GM12878 (cell line): ENCODE data around the gene RAP2C. TPM values are rescaled to one million over a fixed set of nuclear protein-coding genes. Genes with fewer than 3 reads are reported as not detected.

Experiments
- ATAC-seq: fragments of 200-7000 bp; cut with Tn5 transposase; 3 replicates; pipeline ENCODE4 v1.9.1; 2020; ENCODE audit warnings: mild to moderate bottlenecking, moderate library complexity
- BruUV-seq: library from RNA; stranded (reverse); fragments of 400-500 nt; replicated peaks from 2 replicates; lab custom pipeline; 2021; lab: Mats Ljungman, UMichigan
- CTCF ChIA-PET: fragments of 300-600 bp; sonication (Branson Sonifier 250); formaldehyde crosslinking; extraction: SDS; loops from one replicate; lab custom pipeline; 2021; ENCODE audit warnings: inconsistent platforms; lab: Yijun Ruan, JAX
- POLR2A ChIA-PET: fragments of 350-600 bp; formaldehyde crosslinking; extraction: SDS; loops from one replicate; lab custom pipeline; 2021; ENCODE audit warnings: inconsistent platforms; lab: Charles Lee
- RAD21 ChIA-PET: fragments of 300-600 bp; sonication (Branson Sonifier 250); formaldehyde crosslinking; loops from one replicate; lab custom pipeline; 2023; ENCODE audit warnings: antibody characterized with exemption; ENCODE audit not compliant: unreplicated experiment; lab: Charles Lee
- SMC1A ChIA-PET: fragments of 300-600 bp; sonication (Branson Sonifier 250); formaldehyde crosslinking; loops from one replicate; lab custom pipeline; 2023; ENCODE audit not compliant: unreplicated experiment, uncharacterized antibody; lab: Charles Lee
- DNase-seq: peaks from one replicate; pipeline ENCODE4 v3.0.0-alpha.2; 2011; ENCODE audit warnings: low read depth, low spot score
- FAIRE-seq: peaks from 3 replicates; lab custom pipeline; 2011; peaks lifted over from hg19 to GRCh38; lab: Jason Lieb, UNC
- H2AFZ ChIP-seq: 2 replicates; pipeline ENCODE4 v1.6.0; 2011; ENCODE audit warnings: low read depth, low read length, control low read depth; ENCODE audit not compliant: control insufficient read depth
- H3K27ac ChIP-seq: 2 replicates; pipeline ENCODE4 v1.5.1; 2011; ENCODE audit warnings: control low read depth; ENCODE audit not compliant: control insufficient read depth, insufficient read depth
- H3K27me3 ChIP-seq, 2 experiments: replicated peaks in 1 of 2; 2 replicates each; pipeline versions ENCODE4 v1.6.0 to v1.6.1; 2011; ENCODE audit warnings: low read length in 1 of 2; ENCODE audit not compliant: control insufficient read depth in 2 of 2, insufficient read depth in 2 of 2
- H3K36me3 ChIP-seq, 2 experiments: 2 replicates each; pipeline ENCODE4 v1.5.1; 2011; ENCODE audit warnings: low read length in 1 of 2; ENCODE audit not compliant: control insufficient read depth in 2 of 2, insufficient read depth in 2 of 2
- H3K4me1 ChIP-seq: 2 replicates; pipeline ENCODE4 v1.6.1; 2011; ENCODE audit warnings: mild to moderate bottlenecking, low read length, moderate library complexity, mixed read lengths; ENCODE audit not compliant: control insufficient read depth, insufficient read depth
- H3K4me2 ChIP-seq: 2 replicates; pipeline ENCODE4 v1.6.0; 2011; ENCODE audit warnings: control low read depth; ENCODE audit not compliant: control insufficient read depth, insufficient read depth
- H3K4me3 ChIP-seq: fragments of 200-600 bp; sonication (generic); 2 replicates; pipeline ENCODE4 v1.5.1; 2016
- H3K79me2 ChIP-seq: 2 replicates; pipeline ENCODE4 v1.6.0; 2011; ENCODE audit warnings: low read length; ENCODE audit not compliant: control insufficient read depth, insufficient read depth
- H3K9ac ChIP-seq: 2 replicates; pipeline ENCODE4 v1.8.0; 2011; ENCODE audit warnings: low read length, control low read depth, mixed read lengths; ENCODE audit not compliant: control insufficient read depth, insufficient read depth
- H3K9me3 ChIP-seq: replicated peaks from 3 replicates; pipeline ENCODE4 v1.5.1; 2011; ENCODE audit warnings: mild to moderate bottlenecking, low read length; ENCODE audit not compliant: control insufficient read depth, insufficient read depth
- H4K20me1 ChIP-seq: 2 replicates; pipeline ENCODE4 v1.6.0; 2011; ENCODE audit not compliant: control insufficient read depth, insufficient read depth
- CHD2 ChIP-seq: IDR thresholded peaks from 2 replicates; pipeline ENCODE4 v1.6.1; 2011; ENCODE audit warnings: low read depth, low read length, improper control_type of control experiment, borderline replicate concordance
- EZH2 ChIP-seq: IDR thresholded peaks from 2 replicates; pipeline ENCODE4 v1.6.1; 2012; ENCODE audit warnings: low read depth, mild to moderate bottlenecking, control low read depth, inconsistent platforms, low read length, borderline replicate concordance; ENCODE audit not compliant: control insufficient read depth
- FOXK2 ChIP-seq: fragments of 450-650 bp; IDR thresholded peaks from 2 replicates; pipeline ENCODE4 v1.6.1; 2017; ENCODE audit warnings: mild to moderate bottlenecking, moderate library complexity
- HCFC1 ChIP-seq: fragments of 150-350 bp; IDR thresholded peaks from 2 replicates; pipeline ENCODE4 v1.6.1; 2014; ENCODE audit warnings: low read length
- IRF4 ChIP-seq: IDR thresholded peaks from 2 replicates; pipeline ENCODE4 v1.6.1; 2011; ENCODE audit warnings: low read depth, low read length
- JUNB ChIP-seq: IDR thresholded peaks from 2 replicates; pipeline ENCODE4 v1.6.1; 2016; ENCODE audit warnings: antibody characterized with exemption, mild to moderate bottlenecking
- LARP7 ChIP-seq: fragments of 450-650 bp; IDR thresholded peaks from 2 replicates; pipeline ENCODE4 v1.6.1; 2017; ENCODE audit warnings: mild to moderate bottlenecking
- MEF2B ChIP-seq: fragments of 450-650 bp; IDR thresholded peaks from 2 replicates; pipeline ENCODE4 v1.6.1; 2018; ENCODE audit warnings: mild to moderate bottlenecking, moderate library complexity; ENCODE audit not compliant: partially characterized antibody, poor library complexity, severe bottlenecking
- SUPT20H ChIP-seq: IDR thresholded peaks from 2 replicates; pipeline ENCODE4 v1.6.1; 2011; ENCODE audit warnings: low read depth, mild to moderate bottlenecking, low read length, moderate library complexity, borderline replicate concordance; ENCODE audit not compliant: control insufficient read depth
- TAF1 ChIP-seq: IDR thresholded peaks from 2 replicates; pipeline ENCODE4 v1.6.1; 2011; ENCODE audit warnings: mild to moderate bottlenecking, low read depth, low read length, borderline replicate concordance
- USF2 ChIP-seq: IDR thresholded peaks from 2 replicates; pipeline ENCODE4 v1.6.1; 2011; ENCODE audit warnings: low read depth, low read length, improper control_type of control experiment, borderline replicate concordance
- ZNF207 ChIP-seq: fragments of 450-650 bp; IDR thresholded peaks from 2 replicates; pipeline ENCODE4 v1.6.1; 2014; ENCODE audit warnings: antibody characterized with exemption, mild to moderate bottlenecking, borderline replicate concordance
- WGBS: methylation state at CpG from one replicate; pipeline ENCODE4 v1.1.6; 2016; ENCODE audit warnings: low lambda C conversion rate; ENCODE audit not compliant: insufficient replicate concordance, insufficient coverage; ENCODE audit errors: missing lambda C conversion rate; 5-methylcytosine and 5-hydroxymethylcytosine counted together
- in situ Hi-C: fragments of 300-500 bp; cut with MboI; formaldehyde crosslinking; loops from 9 replicates; pipeline ENCODE4 v1.14.3; 2018; ENCODE audit warnings: mixed read lengths
- intact Hi-C: fragments of 100-400 bp; cut with micrococcal nuclease; formaldehyde crosslinking; loops from one replicate; pipeline ENCODE4 v1.14.2; 2022; ENCODE audit not compliant: unreplicated experiment
- polyA plus RNA-seq, 11 experiments: library from polyadenylated mRNA; depleted of rRNA in 4 of 11; unstranded in 6 of 11; stranded (reverse) in 5 of 11; fragments of >200 nt; fragmentation: Nextera tagmentation in 4 of 11; fragmentation: Illumina TruSeq in 1 of 11; extraction: Ambion mirVana in 4 of 11; extraction: Trizol in 1 of 11; gene quantifications; 1 replicate in 1 of 11; 2 replicates in 10 of 11; pipeline versions ENCODE4 v1.2.1 to v1.2.3, GENCODE V29; 2011 to 2016; ENCODE audit warnings: inconsistent platforms in 2 of 11, missing spikeins in 2 of 11, low read depth in 1 of 11
- total RNA-seq, 4 experiments: library from RNA; depleted of rRNA in 3 of 4; stranded (reverse); fragments of >200 nt in 3 of 4; fragmentation: Illumina TruSeq in 1 of 4; extraction: Trizol in 1 of 4; gene quantifications; 2 replicates each; pipeline versions ENCODE4 v1.2.1 to v1.2.3, GENCODE V29; 2013 to 2021
- TF ChIP-seq, protein P1 (sequence below): fragments of 150-350 bp; IDR thresholded peaks from 2 replicates; pipeline ENCODE4 v1.6.1; 2014; ENCODE audit warnings: mild to moderate bottlenecking, low read depth, low read length
- TF ChIP-seq, protein P2 (sequence below): fragments of 450-650 bp; IDR thresholded peaks from 2 replicates; pipeline ENCODE4 v1.6.1; 2018; ENCODE audit warnings: borderline replicate concordance, mild to moderate bottlenecking; ENCODE audit not compliant: partially characterized antibody

The RAP2C gene
- total and polyA plus RNA-seq, 10 of the 15 experiments (the other 5 are each of a cell fraction or from before 2014, with no cell fraction given) = 17.1 to 32.1 (median 25.4) TPM

DNA sequence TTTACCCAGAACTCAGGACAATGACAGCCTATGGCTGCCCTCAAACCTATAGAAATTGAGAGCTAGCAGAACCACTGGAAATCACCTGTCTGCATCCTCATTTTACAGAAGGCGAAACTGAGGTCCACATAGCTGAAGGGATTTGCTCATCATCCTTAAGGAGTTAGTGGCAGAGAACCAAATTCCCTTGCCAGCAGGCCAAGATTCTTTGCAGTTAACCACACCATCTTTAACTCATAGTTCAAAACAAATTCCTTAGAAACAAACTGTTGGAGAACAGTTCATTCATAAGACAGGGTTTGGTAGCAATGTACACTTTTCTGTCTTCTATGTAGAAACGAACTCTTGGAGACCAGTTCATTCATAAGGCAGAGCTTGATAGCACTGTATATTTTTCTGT, 37.9 kb upstream of the RAP2C start:
- RAD21 ChIA-PET = no interaction called here
- no peak for FAIRE-seq
- intact Hi-C loops = no loop called here

DNA sequence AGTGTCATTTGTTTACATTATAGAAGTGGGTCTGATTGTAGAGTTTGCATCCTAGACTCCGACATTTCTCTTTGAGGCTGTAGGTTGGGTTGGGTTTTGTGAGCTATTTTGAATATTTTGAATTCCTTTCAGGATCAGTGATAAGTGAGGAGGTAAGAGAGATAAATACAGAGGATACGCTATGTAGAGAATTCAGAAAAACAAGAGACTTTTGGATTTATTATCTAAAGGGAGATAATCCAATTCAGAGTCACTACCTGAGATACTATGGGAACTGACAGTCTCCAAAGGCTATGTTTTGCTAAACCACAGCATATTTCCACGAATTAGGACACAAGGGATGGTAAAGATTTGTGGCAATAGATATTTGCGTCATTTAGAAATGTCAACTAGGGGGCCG, 16.9 kb upstream of the RAP2C start:
- SMC1A ChIA-PET = no interaction called here
- FAIRE-seq (no peak), ATAC-seq (no peak), DNase-seq (no peak)
- Histone ChIP-seq H3K4me3 (no peak overlapping the region), H3K9me3 (no peaks in the 10 kb centered on the region), H3K27me3 (no peaks in the 10 kb centered on the region), H3K4me2 (no peak overlapping the region), H4K20me1 (no peaks in the 10 kb centered on the region), H3K79me2 (no peaks in the 10 kb centered on the region), H2AFZ (no peak overlapping the region), H3K9ac (no peak overlapping the region), H3K4me1 (no peaks in the 10 kb centered on the region), H3K36me3 (no peaks in the 10 kb centered on the region), H3K27ac (no peak overlapping the region)
- POLR2A ChIA-PET = no interaction called here
- 64% methylated on average over 5 of the region's 5 CpGs for WGBS
- intact Hi-C loops (no loop called here), in situ Hi-C loops (no loop called here)
- BruUV-seq = no TSS peak
- RAD21 ChIA-PET = interaction anchor here (1.0 kb wide), 1 partner anchor 65 kb away, joined by 3 read pairs; no protein-coding TSS in a partner anchor
- CTCF ChIA-PET = no interaction called here
- no peak for TF ChIP-seq USF2
- TF ChIP-seq LARP7 = no peak
- TF ChIP-seq, protein P1, sequence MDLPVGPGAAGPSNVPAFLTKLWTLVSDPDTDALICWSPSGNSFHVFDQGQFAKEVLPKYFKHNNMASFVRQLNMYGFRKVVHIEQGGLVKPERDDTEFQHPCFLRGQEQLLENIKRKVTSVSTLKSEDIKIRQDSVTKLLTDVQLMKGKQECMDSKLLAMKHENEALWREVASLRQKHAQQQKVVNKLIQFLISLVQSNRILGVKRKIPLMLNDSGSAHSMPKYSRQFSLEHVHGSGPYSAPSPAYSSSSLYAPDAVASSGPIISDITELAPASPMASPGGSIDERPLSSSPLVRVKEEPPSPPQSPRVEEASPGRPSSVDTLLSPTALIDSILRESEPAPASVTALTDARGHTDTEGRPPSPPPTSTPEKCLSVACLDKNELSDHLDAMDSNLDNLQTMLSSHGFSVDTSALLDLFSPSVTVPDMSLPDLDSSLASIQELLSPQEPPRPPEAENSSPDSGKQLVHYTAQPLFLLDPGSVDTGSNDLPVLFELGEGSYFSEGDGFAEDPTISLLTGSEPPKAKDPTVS = no peak
- TF ChIP-seq IRF4 = no peak
- no peak for TF ChIP-seq TAF1
- TF ChIP-seq ZNF207 = no peak
- no peak for TF ChIP-seq EZH2
- TF ChIP-seq FOXK2 = no peak
- TF ChIP-seq JUNB = no peak
- TF ChIP-seq MEF2B = no peak
- TF ChIP-seq, protein P2, sequence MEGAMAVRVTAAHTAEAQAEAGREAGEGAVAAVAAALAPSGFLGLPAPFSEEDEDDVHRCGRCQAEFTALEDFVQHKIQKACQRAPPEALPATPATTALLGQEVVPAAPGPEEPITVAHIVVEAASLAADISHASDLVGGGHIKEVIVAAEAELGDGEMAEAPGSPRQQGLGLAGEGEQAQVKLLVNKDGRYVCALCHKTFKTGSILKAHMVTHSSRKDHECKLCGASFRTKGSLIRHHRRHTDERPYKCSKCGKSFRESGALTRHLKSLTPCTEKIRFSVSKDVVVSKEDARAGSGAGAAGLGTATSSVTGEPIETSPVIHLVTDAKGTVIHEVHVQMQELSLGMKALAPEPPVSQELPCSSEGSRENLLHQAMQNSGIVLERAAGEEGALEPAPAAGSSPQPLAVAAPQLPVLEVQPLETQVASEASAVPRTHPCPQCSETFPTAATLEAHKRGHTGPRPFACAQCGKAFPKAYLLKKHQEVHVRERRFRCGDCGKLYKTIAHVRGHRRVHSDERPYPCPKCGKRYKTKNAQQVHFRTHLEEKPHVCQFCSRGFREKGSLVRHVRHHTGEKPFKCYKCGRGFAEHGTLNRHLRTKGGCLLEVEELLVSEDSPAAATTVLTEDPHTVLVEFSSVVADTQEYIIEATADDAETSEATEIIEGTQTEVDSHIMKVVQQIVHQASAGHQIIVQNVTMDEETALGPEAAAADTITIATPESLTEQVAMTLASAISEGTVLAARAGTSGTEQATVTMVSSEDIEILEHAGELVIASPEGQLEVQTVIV = no peak
- no peak for TF ChIP-seq CHD2

More for the DNA sequence above, 37.9 kb upstream of the RAP2C start:
- SMC1A ChIA-PET = interaction anchor here (0.6 kb wide), 1 partner anchor 276 kb away, joined by 3 read pairs; no protein-coding TSS in a partner anchor
- 20% methylated on average over 2 of the region's 2 CpGs for WGBS
- Histone ChIP-seq H2AFZ (no peak overlapping the region), H3K79me2 (no peaks in the 10 kb centered on the region), H3K4me3 (no peak overlapping the region), H3K36me3 (no peaks in the 10 kb centered on the region), H3K27me3 (no peaks in the 10 kb centered on the region)
- BruUV-seq = no TSS peak
- no peak for DNase-seq
- TF ChIP-seq HCFC1 (no peak), SUPT20H (no peak)
- TF ChIP-seq, all 136 proteins: peak for 0
- in situ Hi-C loops = no loop called here
- POLR2A ChIA-PET = no interaction called here
- Histone ChIP-seq H3K4me2 (no peak overlapping the region), H3K9me3 (no peaks in the 10 kb centered on the region; the same call in 2 of the 3 replicates), H3K27ac (no peak overlapping the region), H3K9ac (no peak overlapping the region), H3K4me1 (no peaks in the 10 kb centered on the region), H4K20me1 (no peaks in the 10 kb centered on the region)
- no peak for ATAC-seq
- CTCF ChIA-PET = interaction anchor here (0.9 kb wide), 1 partner anchor 37 kb away, joined by 3 read pairs; no protein-coding TSS in a partner anchor
